OCI-LY1 (cell line): Measurements from ENCODE around the gene EMILIN3.

Experiments used
- EZH2 ChIP-seq: fragments of 200-600 bp; sonication (generic), shearing (Covaris generic); IDR thresholded peaks from 2 replicates; pipeline ENCODE4 v1.8.0; 2017; ENCODE audit warnings: borderline replicate concordance, mixed run types, mild to moderate bottlenecking, antibody characterized with exemption, low read length, moderate library complexity, mixed read lengths
- TF ChIP-seq, protein P1 (sequence below): fragments of 200-600 bp; sonication (generic), shearing (Covaris generic); IDR thresholded peaks from 2 replicates; pipeline ENCODE4 v1.5.1; 2017; ENCODE audit warnings: mild to moderate bottlenecking, antibody characterized with exemption, low read length, moderate library complexity, mixed read lengths

DNA sequence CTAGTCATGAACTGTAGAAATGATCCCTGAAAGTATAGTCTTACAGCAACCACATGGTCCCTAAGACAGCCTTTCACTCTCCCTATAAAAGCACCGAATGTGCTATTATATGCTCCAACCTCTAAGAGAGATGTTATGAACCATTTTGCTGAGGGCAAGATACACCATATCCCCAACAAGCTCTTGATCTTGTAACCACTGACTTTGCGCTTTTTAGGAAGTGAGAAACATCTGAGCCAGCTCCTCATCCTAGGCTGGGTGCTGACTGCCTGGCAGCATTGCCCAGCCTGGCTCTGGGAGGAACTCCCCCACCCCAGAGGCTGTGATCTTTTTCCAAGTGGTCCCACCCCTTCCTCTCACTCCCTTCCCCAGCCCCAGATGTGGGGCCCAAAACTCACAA is 3.1 kb upstream of the EMILIN3 start:
- TF ChIP-seq, protein P1, sequence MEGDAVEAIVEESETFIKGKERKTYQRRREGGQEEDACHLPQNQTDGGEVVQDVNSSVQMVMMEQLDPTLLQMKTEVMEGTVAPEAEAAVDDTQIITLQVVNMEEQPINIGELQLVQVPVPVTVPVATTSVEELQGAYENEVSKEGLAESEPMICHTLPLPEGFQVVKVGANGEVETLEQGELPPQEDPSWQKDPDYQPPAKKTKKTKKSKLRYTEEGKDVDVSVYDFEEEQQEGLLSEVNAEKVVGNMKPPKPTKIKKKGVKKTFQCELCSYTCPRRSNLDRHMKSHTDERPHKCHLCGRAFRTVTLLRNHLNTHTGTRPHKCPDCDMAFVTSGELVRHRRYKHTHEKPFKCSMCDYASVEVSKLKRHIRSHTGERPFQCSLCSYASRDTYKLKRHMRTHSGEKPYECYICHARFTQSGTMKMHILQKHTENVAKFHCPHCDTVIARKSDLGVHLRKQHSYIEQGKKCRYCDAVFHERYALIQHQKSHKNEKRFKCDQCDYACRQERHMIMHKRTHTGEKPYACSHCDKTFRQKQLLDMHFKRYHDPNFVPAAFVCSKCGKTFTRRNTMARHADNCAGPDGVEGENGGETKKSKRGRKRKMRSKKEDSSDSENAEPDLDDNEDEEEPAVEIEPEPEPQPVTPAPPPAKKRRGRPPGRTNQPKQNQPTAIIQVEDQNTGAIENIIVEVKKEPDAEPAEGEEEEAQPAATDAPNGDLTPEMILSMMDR = no peak
- TF ChIP-seq EZH2 = no peak
